Measurements from ENCODE around the gene NTF4.

Gene NTF4, protein sequence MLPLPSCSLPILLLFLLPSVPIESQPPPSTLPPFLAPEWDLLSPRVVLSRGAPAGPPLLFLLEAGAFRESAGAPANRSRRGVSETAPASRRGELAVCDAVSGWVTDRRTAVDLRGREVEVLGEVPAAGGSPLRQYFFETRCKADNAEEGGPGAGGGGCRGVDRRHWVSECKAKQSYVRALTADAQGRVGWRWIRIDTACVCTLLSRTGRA
- total RNA-seq, result 0 to 0.04 (median 0) reads per million in 18 experiments

DNA sequence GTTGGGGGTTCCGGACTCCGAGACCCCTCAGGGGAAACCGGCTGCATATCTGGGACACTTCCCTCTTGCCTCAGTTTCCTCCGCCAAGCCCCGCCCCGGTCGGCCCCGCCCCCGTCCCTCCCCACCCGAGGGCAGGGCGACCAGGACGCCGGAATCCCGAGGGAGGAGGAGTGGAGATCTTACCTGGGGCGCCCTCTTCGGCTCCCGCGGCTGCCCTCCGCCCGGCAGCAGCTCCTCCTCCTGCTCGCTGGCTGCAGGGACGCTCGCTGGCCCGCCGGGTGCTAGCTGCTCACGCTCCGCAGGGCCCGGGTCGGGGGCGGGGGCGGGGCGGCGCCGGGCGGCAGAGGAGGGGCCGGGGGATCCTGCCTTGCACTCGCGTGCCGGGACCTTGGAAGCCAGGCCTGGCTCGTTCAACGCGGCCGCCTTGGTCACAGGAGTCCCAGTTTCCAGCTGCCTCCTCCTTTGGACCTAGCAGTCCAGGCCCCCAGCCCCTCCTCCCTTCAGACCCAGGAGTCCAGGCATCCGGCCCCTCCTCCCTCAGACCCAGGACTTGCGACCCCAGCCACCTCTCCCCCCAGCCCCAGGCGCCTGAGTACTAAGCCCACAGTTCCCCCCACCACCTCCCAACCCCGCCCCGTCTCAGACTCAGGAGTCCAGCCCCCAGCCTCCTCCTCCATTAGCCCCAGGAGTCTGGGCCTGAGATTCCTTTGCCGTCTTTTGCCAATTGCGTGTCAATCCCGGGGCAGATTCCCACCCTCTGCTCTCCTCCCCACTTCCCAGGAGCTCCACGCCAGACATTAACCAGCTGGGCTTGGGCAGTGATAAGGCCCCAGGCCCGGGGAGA, at the start of gene NTF4:
Gene NTF4, minus strand, starts transcription at position 51 of the 844 bp plus-strand sequence. CDS start 2,821 bp downstream, outside the sequence.
- DNase-seq, result no peak

DNA sequence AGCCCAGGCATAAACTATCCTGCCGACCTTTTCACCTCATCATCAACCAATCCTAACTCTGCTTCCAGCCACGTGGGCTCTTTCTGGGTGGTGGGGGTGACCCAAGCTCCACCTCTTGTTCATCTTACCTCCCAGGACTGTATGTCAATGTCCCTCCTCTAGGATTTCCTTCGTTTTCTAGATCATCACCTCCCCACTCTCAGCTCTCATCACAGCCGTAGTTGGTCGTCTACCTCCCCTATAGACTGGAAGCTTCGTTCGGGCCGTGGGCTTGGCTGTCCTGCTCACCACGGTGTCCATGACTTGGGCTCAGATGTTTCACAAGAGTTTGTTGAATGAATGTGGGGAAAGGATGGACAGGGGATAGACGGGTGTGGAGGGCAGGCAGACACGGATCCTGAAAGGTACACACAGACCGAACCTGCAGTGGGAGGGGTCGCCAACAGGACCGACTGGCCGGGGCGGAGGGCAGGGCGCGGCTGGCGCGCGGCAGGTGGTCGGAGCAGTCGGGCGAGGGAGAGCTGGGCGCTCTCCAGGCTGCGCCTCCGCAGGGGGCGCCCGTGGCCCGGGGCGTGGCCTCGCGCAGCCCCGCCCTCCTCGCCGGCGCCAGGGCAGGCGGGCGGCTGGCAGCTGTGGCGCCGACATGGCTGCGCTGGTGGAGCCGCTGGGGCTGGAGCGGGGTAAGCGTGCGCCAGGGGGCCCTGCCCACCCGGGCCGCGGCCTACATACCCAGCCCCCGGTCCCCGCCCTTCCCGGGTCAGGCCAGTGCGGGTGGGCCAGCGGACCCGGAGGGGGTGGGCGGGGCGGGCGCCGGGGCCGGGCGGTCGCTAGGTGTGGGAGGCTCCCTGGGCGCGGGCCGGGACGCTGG, 49.4 kb upstream of the NTF4 start, which contains the start of gene LIN7B:
Gene LIN7B, plus strand, starts transcription at position 609 of the 868 bp plus-strand sequence. Its CDS starts 35 bp downstream, at position 644.
- peak; percentile 65 to 77 for DNase-seq

DNA sequence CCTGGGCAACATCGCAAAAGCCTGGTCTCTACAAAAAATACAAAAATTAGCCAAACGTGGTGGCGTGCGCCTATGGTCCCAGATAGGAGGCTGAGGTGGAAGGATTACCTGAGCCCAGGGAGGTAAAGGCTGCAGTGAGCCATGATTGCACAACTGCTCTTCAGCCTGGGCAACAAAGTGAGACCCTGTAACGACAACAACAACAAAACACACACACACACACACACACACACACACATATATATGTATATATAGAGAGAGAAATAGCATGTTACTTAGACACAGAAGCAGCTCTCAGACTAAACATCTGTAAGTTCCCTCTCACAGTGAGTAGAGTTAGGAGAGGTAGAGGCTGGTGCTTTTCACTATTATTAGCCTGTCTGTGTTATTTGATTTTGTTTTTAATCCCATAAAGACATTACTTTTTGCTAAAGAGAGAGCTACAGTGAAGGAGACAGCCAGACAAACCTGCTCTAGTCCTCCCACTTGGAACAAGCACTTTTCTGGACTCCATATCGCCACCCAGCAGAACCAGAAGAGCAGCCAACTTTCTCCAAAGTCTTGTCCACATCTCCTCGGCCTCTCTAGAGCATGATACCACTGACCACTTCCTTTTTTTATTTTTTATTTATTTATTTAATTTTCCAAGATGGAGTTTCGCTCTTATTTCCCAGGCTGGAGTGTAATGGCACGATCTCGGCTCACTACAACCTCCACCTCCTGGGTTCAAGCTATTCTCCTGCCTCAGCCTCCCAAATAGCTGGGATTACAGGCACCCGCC, 46.8 kb upstream of the NTF4 start:
- peak in 1 of 2 donors; percentile 12 for DNase-seq

DNA sequence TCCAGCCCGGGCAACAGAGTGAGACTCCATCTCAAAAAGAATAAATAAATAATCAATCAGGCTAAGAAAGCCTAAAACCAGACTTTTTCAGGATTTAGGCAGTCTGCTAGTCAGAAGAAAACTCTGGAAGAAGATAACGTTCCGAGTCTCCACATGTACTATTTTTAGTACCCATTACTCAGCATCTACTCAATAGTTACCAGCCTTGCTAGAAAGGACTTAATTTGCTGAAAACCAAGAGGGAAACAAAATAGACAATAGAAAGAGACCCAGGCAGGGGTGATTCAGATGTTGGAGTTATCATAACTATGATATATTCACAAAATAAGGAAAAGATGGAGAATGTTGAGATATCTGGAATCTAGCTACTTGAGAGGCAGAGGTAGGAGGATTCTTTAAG, 45.9 kb upstream of the NTF4 start:
- DNase-seq, result no peak

DNA sequence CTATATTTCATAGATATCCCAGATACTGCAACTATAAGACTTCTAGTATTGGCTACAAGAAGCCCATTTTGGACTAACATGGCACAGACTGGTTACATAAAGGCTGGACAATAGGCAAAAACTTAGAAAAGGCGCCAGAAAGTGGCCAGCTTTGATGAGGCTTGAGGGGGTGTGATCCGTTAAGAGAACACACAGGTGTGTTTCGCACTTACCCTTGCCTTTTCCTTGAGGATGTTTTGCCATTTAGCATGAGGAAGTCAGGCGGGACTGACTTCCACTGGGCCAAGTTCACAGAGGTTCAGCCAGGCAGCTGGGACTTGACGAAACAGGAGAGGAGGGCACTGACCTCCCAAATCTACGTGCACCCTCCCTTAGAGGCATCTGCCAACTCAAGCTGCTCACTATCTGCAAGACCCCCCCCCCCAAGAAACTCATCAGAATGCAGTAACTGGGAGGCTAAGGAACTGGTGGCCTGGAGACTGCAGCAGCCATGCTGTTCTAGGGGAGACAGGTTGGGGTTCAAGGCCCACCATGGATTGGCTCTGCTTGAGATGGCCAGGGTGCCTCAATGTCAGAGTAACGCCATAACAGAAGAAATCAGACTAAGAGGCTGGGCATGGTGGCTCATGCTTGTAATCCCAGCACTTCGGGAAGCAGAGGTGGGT, 45.1 kb upstream of the NTF4 start:
- no peak for DNase-seq

DNA sequence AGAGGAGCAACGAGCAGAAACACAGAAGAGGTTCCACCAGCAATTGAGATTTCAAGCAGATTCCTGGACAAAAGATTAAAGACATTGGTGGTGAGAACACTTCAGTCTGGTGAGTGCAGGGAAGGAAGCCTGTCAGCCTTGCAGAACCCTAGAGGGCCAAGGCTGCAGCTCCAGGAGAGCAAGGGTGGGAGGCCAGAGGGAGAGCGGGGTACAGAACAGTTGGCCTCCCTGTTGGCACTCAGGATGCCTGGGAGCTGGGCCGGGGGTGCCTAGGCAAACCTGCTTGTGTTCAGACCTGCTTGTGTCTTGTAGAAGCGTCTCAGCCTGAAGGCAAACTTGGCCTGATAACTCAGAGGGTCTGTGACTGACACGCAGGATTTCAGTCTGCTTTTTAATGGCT, 44.4 kb upstream of the NTF4 start:
- DNase-seq, result no peak

DNA sequence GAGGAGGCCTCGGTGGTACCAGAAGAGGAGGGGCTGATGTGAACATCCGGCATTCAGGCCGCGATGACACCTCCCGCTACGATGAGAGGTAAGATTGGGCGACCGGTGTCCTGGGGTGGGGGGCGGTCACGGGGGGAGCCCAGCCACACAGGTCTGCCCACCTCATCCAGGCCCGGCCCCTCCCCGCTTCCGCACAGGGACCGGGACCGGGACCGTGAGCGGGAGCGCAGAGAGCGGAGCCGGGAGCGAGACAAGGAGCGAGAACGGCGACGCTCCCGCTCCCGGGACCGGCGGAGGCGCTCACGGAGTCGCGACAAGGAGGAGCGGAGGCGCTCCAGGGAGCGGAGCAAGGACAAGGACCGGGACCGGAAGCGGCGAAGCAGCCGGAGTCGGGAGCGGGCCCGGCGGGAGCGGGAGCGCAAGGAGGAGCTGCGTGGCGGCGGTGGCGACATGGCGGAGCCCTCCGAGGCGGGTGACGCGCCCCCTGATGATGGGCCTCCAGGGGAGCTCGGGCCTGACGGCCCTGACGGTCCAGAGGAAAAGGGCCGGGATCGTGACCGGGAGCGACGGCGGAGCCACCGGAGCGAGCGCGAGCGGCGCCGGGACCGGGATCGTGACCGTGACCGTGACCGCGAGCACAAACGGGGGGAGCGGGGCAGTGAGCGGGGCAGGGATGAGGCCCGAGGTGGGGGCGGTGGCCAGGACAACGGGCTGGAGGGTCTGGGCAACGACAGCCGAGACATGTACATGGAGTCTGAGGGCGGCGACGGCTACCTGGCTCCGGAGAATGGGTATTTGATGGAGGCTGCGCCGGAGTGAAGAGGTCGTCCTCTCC, 43.2 kb upstream of the NTF4 start:
- DNase-seq, result no peak

DNA sequence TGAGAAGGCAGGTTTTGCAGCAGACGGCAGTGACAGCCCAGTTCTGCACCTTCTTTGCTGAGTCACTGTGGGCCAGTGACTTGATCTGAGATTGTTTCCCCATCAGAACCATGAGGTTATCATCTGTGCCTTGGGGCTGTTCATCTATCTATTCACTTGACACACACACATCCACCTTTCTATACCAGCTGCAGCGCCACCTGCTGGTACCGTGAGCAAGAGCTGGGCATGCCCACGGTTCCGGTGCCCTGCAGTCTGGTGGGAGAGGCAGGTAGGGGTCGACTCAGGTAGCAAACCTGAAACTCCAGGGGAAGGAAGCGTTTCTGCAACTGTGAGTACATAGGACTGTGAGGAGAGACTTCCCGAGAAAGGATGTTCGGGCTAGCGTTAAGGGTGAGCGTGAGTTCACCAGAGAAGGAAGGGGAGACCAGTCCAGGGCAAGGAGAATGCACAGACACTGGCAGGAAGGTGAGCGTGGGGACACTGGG, 42.1 kb upstream of the NTF4 start:
- DNase-seq, result peak; percentile 26 to 38

DNA sequence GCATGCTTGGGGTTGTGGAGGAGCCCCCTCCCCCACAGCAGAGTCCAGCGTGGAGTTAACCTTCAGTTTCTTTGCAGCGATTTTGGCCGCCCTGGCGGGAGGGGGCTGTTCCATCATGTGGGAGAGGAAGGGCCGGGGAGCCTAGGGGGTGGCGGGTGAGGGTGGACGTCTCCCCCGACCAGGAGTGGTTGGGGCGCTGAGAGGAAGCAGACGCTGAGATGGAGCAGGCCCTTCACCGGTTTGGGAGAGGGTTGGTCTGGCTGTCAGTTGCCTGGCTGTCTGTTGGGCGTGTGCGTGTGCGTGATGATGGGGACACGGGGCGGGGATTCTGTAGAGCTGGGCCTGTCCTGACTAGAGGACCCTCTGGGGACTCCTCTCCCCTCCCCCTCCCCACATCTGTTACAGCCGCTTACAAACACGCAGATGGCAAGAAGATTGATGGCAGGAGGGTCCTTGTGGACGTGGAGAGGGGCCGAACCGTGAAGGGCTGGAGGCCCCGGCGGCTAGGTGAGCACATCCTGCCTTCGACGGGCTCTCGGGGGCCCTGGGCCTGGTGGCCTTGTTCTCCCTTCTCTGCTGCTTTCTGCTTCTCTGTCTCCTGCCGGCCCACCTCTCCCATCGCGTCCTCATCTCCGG, 39.7 kb upstream of the NTF4 start:
- DNase-seq, result no peak

DNA sequence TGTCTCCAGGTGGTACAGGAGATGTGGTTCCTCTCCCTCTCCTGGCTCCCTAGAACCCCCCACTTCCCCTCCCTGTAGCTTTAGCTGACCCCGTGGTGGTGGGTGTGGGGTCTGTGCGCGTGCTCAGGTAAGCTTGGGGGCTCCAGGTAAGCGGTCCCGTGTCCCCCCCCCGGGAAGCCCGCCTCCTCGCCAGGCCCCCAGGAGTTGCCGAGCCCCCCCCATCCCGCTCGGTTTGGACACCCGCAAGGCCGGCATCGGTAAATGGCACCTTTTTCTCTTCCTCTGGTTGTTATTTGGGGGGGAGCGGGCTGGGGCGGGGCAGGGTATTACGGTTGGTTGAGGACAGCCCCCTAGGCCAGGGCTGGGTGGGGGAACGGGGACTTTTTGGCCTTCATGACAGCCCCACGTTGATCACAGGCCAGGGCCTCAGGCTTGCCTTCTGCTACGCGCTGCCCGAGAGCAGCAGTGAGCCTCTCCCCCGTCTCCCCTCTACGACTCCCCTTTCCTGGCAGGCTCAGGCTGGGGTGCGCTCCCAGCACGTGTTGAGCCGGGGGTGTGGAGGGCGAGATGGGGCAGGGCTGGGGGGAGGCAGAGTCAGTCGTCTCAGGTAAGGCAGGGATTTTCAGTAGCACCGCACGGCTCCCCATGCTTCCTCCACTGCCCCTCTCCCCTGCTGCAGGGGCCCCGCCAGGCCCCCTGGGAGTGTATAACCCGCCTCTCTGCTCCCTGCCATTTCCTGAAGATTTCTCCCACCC, 38.9 kb upstream of the NTF4 start:
- DNase-seq, result no peak

DNA sequence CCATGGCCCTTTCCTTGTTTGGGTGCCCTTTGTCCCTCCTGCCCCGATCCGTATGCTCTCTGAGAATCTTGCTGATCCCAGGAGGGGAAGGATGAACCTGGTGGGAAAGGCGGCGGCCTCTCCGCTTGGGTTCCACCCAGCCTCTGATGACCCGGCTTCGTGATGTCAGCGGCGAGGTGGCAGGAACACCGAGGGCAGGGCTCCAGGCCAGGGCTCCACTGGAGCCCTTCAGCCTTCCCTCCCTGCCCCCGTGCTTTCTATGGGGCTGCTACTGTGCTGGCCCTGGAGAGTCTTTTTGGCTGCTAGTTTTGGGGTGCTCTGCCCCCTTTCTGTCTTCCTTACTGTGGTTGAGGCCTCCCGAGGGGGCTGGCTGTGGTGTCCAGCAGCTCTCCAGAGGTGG, 37.7 kb upstream of the NTF4 start:
- DNase-seq, result no peak

DNA sequence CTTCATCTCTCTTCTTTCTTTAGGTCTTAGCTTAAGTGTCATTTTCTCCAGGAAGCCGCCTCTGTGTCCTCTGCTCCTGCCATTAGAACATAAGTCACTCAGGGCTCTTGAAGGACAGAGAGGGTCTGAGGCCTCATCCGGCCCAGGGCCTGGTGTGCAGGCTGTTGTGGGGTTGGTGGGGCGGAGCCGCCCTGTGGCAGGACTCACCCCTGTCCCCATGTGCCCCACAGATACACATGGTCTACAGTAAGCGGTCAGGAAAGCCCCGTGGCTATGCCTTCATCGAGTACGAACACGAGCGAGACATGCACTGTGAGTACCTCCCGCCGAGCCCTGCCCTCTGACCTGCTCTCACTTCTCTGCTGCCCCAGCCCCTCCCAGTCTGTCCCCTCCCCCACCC, 36.5 kb upstream of the NTF4 start:
- no peak for DNase-seq

DNA sequence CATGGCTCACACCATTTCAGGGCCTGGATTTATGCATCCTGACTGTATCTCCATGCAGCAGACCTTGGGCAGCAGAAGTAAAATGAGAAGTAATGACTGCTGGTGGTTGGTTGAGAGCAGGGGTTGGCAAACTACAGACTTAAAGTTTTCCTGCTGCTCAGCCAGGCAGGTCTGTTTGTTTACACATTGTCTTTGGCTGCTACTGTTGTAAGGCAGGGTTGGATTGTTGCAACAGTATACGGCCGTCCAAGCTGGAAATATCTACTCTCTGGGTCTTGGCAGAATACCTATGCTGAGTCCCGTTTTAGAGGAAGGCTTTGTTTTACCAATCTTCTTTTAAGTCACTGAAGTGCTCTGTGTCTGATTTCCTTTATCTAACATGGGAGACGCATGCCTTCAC, 34.2 kb upstream of the NTF4 start:
- no peak for DNase-seq

DNA sequence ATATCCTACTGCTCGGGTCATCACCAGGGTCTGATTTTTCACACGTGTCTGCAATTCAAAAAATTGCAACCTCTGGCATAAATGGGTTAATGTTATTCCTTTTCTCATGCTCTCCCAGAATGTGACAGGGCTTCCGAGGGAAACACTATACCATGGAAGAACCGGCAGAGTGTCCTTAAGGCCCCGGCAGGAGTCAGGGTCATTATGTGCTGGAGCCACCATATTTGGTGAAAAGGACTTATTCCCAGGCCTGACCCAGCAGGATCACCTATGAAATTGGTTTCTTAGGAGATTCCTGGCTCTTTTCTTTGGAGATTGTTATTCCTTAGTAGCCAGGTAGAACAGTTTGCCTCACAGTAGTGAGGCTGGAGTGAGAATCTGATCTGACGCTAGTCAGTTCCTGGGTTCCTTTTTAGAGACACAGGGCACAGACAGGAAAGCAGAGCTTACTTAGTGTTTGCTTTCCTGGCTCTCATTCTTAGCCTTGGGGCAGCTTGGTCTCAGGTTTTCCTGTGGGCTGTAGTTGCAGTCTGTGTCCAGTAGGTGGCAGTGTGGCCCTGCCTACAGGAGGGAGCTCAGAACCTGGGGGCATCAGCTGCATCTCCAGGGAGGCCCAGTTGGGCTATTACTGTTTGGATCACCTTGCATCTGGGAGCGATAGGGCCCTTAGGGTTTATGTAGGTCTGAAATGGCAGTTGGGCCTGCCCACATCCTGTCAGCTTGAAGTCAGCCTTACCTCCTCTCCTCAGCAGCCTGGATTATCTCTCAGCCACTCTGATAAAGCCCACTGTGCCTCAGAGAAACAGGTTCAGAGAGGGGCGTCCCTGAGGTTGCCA, 33.1 kb upstream of the NTF4 start:
- peak; percentile 74 to 79 for DNase-seq

DNA sequence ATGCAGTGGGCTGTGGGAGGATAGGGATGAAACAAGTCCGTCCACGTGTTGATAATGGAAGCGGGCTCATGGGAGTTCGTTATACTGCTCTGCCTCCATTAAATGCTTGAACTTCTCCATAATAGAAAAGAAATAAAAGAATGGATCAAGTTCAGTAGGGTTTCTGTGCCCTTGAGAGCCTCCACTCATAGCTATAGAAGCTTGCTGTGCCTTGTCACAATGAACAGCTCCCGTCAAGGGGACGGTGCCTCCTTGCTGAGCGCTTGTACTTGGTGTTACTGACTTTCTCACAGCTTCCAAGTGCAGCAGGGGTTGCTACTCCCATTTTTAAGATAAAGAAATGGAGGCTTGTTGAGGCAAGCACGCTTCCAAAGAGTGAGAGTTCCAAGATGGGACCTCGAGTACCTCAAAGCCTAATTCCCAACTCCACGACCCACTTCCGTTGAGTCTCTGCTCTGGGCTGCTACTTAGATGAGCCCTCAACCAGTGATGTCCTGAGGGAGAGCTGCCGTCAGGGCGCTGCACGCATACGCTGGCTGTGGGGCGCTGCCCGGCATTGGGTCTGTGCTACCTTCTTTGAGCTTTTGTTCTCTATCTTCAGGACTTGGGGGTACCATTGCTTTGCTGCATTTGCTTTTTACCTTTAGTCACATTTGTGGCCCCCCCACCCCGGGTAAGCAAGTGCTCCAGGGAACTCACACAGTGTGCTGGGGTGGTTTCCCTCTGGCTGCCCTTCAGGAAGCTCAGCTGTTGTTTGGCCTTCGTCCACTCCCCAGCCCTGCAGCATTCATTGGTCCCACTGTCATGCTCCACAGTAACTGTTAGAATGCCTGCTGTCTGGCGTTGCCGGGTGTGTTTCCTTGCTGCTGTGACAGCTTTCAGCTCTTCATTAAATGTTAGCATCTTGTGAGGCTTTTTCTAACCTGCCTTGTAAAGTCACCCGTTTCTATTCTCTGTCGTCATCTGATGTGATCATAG, 30.2 kb upstream of the NTF4 start:
- no peak for DNase-seq

DNA sequence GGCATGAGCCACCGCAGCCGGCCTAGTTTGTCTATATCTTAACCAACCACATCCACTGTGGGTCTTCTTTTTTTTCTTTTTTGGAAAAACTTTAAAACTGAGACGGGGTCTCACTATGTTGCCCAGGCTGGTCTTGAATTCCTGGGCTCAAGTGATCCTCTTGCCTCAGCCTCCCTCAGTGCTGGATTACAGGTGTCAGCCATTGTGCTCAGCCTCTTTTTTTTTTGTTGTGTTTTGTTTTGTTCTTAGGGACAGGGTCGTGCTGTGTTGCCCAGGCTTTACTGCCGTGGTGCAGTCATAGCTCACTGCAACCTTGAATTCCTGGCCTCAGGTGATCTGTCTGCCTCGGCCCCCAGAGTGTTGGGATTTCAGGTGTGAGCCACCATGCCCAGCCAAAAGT, 28.1 kb upstream of the NTF4 start:
- DNase-seq, result no peak

Measured in inflammatory macrophage (primary cell).